Calu3 (cell line): ENCODE results near the gene C6orf47. TPM values are rescaled to one million over a fixed set of nuclear protein-coding genes. Genes with fewer than 3 reads are reported as not detected.

ENCODE experiments used
- BruUV-seq: library from RNA; stranded (reverse); fragments of 400-500 nt; replicated peaks from 2 replicates; lab custom pipeline; 2021; lab: Mats Ljungman, UMichigan
- CTCF ChIA-PET: fragments of 300-600 bp; sonication (Branson Sonifier 250); formaldehyde crosslinking; loops from one replicate; lab custom pipeline; 2022; ENCODE audit warnings: antibody characterized with exemption; lab: Charles Lee
- DNase-seq: peaks from one replicate; pipeline ENCODE4 v3.0.0; 2022
- H3K27ac Mint-ChIP-seq: one replicate; pipeline ENCODE4 v1.8.0; 2022; ENCODE audit warnings: mixed read lengths; ENCODE audit not compliant: unreplicated experiment
- H3K27me3 Mint-ChIP-seq: one replicate; pipeline ENCODE4 v1.8.0; 2022; ENCODE audit warnings: mixed read lengths; ENCODE audit not compliant: unreplicated experiment
- H3K36me3 Mint-ChIP-seq: one replicate; pipeline ENCODE4 v1.8.0; 2022; ENCODE audit warnings: mild to moderate bottlenecking, moderate library complexity, mixed read lengths; ENCODE audit not compliant: insufficient read depth, unreplicated experiment
- H3K4me1 Mint-ChIP-seq: one replicate; pipeline ENCODE4 v1.8.0; 2022; ENCODE audit warnings: mild to moderate bottlenecking, low read depth, mixed read lengths; ENCODE audit not compliant: unreplicated experiment
- H3K4me3 Mint-ChIP-seq: one replicate; pipeline ENCODE4 v1.8.0; 2022; ENCODE audit warnings: mild to moderate bottlenecking, low read depth, moderate library complexity, mixed read lengths; ENCODE audit not compliant: unreplicated experiment
- H3K9me3 Mint-ChIP-seq: one replicate; pipeline ENCODE4 v1.8.0; 2022; ENCODE audit warnings: low read depth, mixed read lengths; ENCODE audit not compliant: unreplicated experiment
- intact Hi-C: fragments of 100-400 bp; cut with micrococcal nuclease; formaldehyde crosslinking; loops from one replicate; pipeline ENCODE4 v1.10.0; 2022; ENCODE audit not compliant: unreplicated experiment
- total RNA-seq: library from RNA; stranded (reverse); gene quantifications from 2 replicates; pipeline ENCODE4 v1.2.3, GENCODE V29; 2022
- TF ChIP-seq, protein P1 (sequence below): fragments of 200-600 bp; IDR thresholded peaks from one replicate; pipeline ENCODE4 v1.8.0; 2022; ENCODE audit warnings: antibody characterized with exemption; ENCODE audit not compliant: unreplicated experiment

C6orf47 gene
- total RNA-seq, 1 experiment from 2014 or later: 40.3 TPM

DNA sequence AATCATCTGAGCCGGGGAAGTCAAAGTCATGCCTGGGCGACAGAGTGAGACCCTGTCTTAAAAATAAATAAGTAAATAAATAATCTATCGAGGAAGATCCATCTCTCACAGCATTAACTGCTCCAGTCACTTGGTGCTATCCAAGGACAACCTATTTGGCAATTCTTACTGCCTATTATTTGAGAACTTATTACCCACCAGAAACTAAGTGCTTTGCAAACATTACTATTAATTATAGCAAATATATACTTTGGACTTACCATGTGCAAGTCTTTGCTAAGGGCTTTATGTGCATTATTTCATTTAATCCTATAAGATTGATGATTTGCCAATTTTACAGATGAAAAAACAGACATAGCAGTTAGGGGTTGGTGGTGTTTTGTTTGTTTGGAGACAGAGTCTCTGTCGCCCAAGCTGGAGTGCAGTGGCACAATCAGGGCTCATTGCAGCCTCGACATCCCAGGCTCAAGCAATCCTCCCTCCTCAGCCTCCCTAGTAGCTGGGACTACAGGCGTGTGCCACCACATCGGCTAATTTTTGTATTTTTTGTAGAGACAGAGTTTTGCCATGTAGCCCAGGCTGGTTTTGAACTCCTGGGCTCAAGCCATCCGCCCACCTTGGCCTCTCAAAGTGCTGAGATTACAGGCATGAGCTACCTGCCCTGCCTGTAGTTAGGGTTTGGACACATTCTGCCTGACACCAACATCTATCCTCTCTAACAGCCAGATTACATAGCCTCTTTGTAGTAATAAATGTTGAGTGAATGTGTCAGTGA, 5.8 kb downstream of the C6orf47 start:
- CTCF ChIA-PET: interaction anchor here (0.7 to 1.2 kb wide), 4 partner anchors 21 to 122 kb away, joined by 3 to 6 read pairs (median 5); partner anchors contain the start of gene PRRC2A
- BruUV-seq: no TSS peak
- no peak overlapping the region for H3K4me3 Mint-ChIP-seq
- H3K4me1 Mint-ChIP-seq: peaks cover 59% of the 10 kb centered on the region
- TF ChIP-seq, protein P1, sequence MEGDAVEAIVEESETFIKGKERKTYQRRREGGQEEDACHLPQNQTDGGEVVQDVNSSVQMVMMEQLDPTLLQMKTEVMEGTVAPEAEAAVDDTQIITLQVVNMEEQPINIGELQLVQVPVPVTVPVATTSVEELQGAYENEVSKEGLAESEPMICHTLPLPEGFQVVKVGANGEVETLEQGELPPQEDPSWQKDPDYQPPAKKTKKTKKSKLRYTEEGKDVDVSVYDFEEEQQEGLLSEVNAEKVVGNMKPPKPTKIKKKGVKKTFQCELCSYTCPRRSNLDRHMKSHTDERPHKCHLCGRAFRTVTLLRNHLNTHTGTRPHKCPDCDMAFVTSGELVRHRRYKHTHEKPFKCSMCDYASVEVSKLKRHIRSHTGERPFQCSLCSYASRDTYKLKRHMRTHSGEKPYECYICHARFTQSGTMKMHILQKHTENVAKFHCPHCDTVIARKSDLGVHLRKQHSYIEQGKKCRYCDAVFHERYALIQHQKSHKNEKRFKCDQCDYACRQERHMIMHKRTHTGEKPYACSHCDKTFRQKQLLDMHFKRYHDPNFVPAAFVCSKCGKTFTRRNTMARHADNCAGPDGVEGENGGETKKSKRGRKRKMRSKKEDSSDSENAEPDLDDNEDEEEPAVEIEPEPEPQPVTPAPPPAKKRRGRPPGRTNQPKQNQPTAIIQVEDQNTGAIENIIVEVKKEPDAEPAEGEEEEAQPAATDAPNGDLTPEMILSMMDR: no peak
- intact Hi-C loops: no loop called here
- H3K9me3 Mint-ChIP-seq: no peaks in the 10 kb centered on the region
- DNase-seq: no peak
- no peaks in the 10 kb centered on the region for H3K27me3 Mint-ChIP-seq
- H3K27ac Mint-ChIP-seq: no peak overlapping the region
- peaks cover 80% of the 10 kb centered on the region for H3K36me3 Mint-ChIP-seq

DNA sequence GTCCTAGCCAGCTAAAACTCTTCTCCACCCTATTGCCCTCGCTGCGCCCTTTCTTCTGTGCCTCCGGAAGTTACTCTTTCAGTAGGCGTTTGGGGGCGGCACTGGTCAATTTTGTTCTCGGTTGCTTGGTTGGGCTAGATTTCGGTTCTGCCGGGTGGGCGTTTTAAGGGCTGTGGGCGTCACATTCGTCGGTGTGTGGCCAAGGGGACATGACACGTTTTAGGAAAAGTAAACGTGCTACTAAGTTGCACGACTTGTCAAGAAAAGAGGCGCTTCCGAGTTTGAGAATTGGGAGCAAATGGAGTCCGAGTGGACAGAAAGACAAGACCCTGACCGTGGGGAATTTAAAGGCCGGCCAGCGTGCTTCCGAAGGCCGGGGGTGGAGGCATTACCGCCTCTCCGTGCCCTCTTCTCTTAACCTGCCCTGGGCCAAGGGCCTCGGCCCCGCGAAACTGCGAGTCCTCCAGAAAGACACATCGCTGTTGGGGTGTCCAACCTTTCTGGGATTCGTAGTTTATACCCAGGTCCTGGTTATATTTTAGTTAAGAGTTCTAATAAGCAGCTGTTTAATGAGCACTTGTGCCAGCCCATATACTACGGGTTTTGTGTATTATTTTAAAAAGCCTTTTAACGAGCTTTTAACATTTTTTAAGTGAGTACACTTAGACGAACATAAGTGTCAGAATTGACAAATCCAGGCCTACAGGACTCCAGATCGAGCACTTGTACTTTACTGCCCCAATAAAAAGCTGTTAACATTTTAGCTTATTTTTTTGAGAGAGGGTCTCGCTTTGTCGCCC, 7.5 kb downstream of the C6orf47 start:
- CTCF ChIA-PET: interaction anchor here (0.5 to 2.9 kb wide), 11 partner anchors 12 to 478 kb away, joined by 3 to 23 read pairs (median 5); partner anchors contain the start of genes CSNK2B and GPANK1

DNA sequence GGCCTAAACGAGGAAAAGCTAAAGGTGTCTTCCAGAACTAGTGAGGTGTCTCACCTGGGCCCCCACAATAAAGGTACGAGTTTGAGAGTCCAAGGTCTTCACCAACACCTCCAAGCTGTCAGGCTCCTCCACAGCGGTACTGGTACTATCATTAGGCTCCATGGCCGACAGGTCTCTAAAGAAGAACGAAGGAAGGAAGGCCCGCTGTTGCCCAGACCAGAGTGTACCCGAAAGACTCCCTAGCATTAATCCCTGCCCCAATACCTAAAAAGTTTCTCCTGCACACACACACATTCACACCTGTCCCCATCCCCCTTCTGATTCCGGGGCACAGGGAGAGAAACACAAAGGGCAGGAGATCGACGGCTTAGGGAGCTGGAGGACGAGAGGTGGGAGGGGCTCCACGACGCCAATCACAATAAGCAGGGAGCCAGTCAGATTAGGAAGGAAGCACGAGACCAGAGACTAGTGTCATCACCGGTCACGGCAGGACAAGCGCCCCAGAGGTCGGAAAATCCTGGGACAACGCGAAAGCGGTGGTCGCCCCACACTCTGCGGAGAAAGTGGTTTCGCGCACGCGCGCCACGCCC, 8.9 kb downstream of the C6orf47 start:
- H3K4me1 Mint-ChIP-seq: peaks cover 41% of the 10 kb centered on the region
- TF ChIP-seq, protein P1: no peak
- H3K27me3 Mint-ChIP-seq: no peaks in the 10 kb centered on the region
- peaks cover 84% of the 10 kb centered on the region for H3K36me3 Mint-ChIP-seq
- peak; percentile 78 for DNase-seq
- no TSS peak for BruUV-seq
- peak overlapping the region; percentile 92 for H3K27ac Mint-ChIP-seq
- intact Hi-C loops: loop anchor here (1.0 kb wide), 1 partner anchor 9 kb away; the partner anchor contains the start of gene C6orf47
- H3K9me3 Mint-ChIP-seq: no peaks in the 10 kb centered on the region
- CTCF ChIA-PET: interaction anchor here (0.6 to 2.9 kb wide), 14 partner anchors 9 to 246 kb away, joined by 3 to 23 read pairs (median 3); partner anchors contain the start of genes ATP6V1G2, C6orf47, CSNK2B and EHMT2
- H3K4me3 Mint-ChIP-seq: peak overlapping the region; percentile 95

More for the DNA sequence above, 7.5 kb downstream of the C6orf47 start:
- Mint-ChIP-seq H3K27me3 (no peaks in the 10 kb centered on the region), H3K4me1 (peaks cover 50% of the 10 kb centered on the region), H3K4me3 (peak overlapping the region; percentile 95), H3K9me3 (no peaks in the 10 kb centered on the region), H3K27ac (peak overlapping the region; percentile 92), H3K36me3 (peaks cover 80% of the 10 kb centered on the region)
- TF ChIP-seq, protein P1: no peak
- no peak for DNase-seq
- intact Hi-C loops: loop anchor here (1.0 kb wide), 1 partner anchor 7 kb away; the partner anchor contains the start of gene C6orf47
- BruUV-seq: TSS peak; percentile 91

DNA sequence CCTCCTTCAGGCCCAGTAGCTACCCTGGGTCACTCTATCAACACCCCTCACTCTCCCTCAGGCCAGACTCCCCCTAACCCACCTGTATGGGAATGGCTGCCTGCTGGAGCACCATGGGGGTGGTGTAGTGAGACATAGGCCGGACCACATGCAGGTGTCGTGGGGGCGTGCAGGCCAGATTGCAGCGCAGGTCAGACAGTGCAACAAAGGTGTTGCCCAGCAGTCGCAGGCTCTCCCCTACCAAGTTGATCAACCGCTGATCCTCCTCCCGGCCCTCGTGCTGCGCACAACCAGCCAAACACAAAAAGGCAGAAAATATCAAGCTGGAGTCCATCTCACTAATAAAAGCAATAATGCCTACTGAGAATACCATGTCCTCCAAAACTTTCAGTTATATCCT, 15.3 kb downstream of the C6orf47 start:
- CTCF ChIA-PET: no interaction called here
- H3K36me3 Mint-ChIP-seq: peaks cover 92% of the 10 kb centered on the region
- no peak overlapping the region for H3K4me3 Mint-ChIP-seq
- TF ChIP-seq, protein P1: no peak
- H3K4me1 Mint-ChIP-seq: peaks cover 13% of the 10 kb centered on the region
- no peak for DNase-seq
- intact Hi-C loops: no loop called here
- BruUV-seq: no TSS peak
- H3K27me3 Mint-ChIP-seq: no peaks in the 10 kb centered on the region
- no peaks in the 10 kb centered on the region for H3K9me3 Mint-ChIP-seq
- peak overlapping the region; percentile 51 for H3K27ac Mint-ChIP-seq
